Neuronal stem cell (in vitro differentiated cells): ENCODE measurements around the gene PLXNB2.

Experiments
- DNase-seq: peaks from one replicate; pipeline ENCODE4 v3.0.0-alpha.2; 2013; ENCODE audit warnings: low spot score
- H2AFZ ChIP-seq: one replicate; pipeline ENCODE4 v1.6.1; 2013; ENCODE audit warnings: mild to moderate bottlenecking, low read length, inconsistent platforms
- H2AK5ac ChIP-seq: 2 replicates; pipeline ENCODE4 v1.6.1; 2013; ENCODE audit warnings: low read depth, mild to moderate bottlenecking, inconsistent platforms, low read length, moderate library complexity, mixed read lengths
- H2BK120ac ChIP-seq: 2 replicates; pipeline ENCODE4 v1.6.1; 2013; ENCODE audit warnings: low read depth, mild to moderate bottlenecking, inconsistent platforms, low read length, moderate library complexity, mixed read lengths
- H2BK12ac ChIP-seq: one replicate; pipeline ENCODE4 v1.6.1; 2013; ENCODE audit warnings: low read length, inconsistent platforms
- H2BK15ac ChIP-seq: 2 replicates; pipeline ENCODE4 v1.6.1; 2013; ENCODE audit warnings: mild to moderate bottlenecking, low read length, inconsistent platforms, mixed read lengths
- H2BK5ac ChIP-seq: one replicate; pipeline ENCODE4 v1.6.1; 2013; ENCODE audit warnings: inconsistent platforms, mild to moderate bottlenecking, low read length, moderate library complexity
- H3K14ac ChIP-seq: one replicate; pipeline ENCODE4 v1.6.1; 2013; ENCODE audit warnings: low read length, inconsistent platforms
- H3K18ac ChIP-seq: 2 replicates; pipeline ENCODE4 v1.6.1; 2013; ENCODE audit warnings: low read length, inconsistent platforms
- H3K23ac ChIP-seq: 2 replicates; pipeline ENCODE4 v1.6.1; 2013; ENCODE audit warnings: low read depth, mild to moderate bottlenecking, mixed read lengths, low read length, inconsistent platforms; ENCODE audit not compliant: poor library complexity
- H3K27ac ChIP-seq: replicated peaks from 3 replicates; pipeline ENCODE4 v1.5.1; 2013; ENCODE audit warnings: low read length, inconsistent platforms
- H3K27me3 ChIP-seq, 3 experiments: 2 replicates each; pipeline ENCODE4 v1.6.1; 2013; ENCODE audit warnings: low read length in 3 of 3, mild to moderate bottlenecking in 2 of 3, inconsistent platforms in 1 of 3, low read depth in 1 of 3, mixed read lengths in 1 of 3, moderate library complexity in 1 of 3; ENCODE audit not compliant: control insufficient read depth in 3 of 3, insufficient read depth in 3 of 3
- H3K36me3 ChIP-seq, 2 donors: replicated peaks in 1 of 2; 2 replicates each; pipeline ENCODE4 v1.6.1; 2013; ENCODE audit warnings: low read length in 2 of 2; ENCODE audit not compliant: control insufficient read depth in 2 of 2, insufficient read depth in 2 of 2
- H3K4ac ChIP-seq: 2 replicates; pipeline ENCODE4 v1.6.1; 2013; ENCODE audit warnings: inconsistent platforms, mild to moderate bottlenecking, low read length, moderate library complexity
- H3K4me1 ChIP-seq, 2 donors: 1 replicate in 1 of 2; 2 replicates in 1 of 2; pipeline ENCODE4 v1.6.1; 2013; ENCODE audit warnings: low read length in 2 of 2, low read depth in 1 of 2; ENCODE audit not compliant: control insufficient read depth in 2 of 2, insufficient read depth in 1 of 2
- H3K4me2 ChIP-seq: one replicate; pipeline ENCODE4 v1.6.1; 2013; ENCODE audit warnings: mild to moderate bottlenecking, low read length, inconsistent platforms; ENCODE audit not compliant: insufficient read depth, poor library complexity, severe bottlenecking
- H3K4me3 ChIP-seq, 2 donors: 2 replicates each; pipeline ENCODE4 v1.5.1; 2013; ENCODE audit warnings: low read length in 2 of 2, mild to moderate bottlenecking in 2 of 2, inconsistent platforms in 1 of 2, moderate library complexity in 1 of 2
- H3K79me1 ChIP-seq: one replicate; pipeline ENCODE4 v1.6.1; 2013; ENCODE audit warnings: low read depth, mild to moderate bottlenecking, inconsistent platforms, low read length, moderate library complexity
- H3K9ac ChIP-seq: one replicate; pipeline ENCODE4 v1.6.1; 2013; ENCODE audit warnings: mild to moderate bottlenecking, low read depth, low read length, inconsistent platforms; ENCODE audit not compliant: poor library complexity
- H3K9me3 ChIP-seq, 2 donors: replicated peaks in 1 of 2; 2 replicates each; pipeline versions ENCODE3 to v1.6.1; 2013; ENCODE audit warnings: low read length in 2 of 2, mild to moderate bottlenecking in 2 of 2, inconsistent platforms in 1 of 2, low read depth in 1 of 2, mixed read lengths in 1 of 2, moderate library complexity in 1 of 2; ENCODE audit not compliant: control insufficient read depth in 2 of 2, insufficient read depth in 1 of 2
- H4K8ac ChIP-seq: one replicate; pipeline ENCODE4 v1.6.1; 2013; ENCODE audit warnings: low read depth, mild to moderate bottlenecking, inconsistent platforms, low read length, moderate library complexity
- H4K91ac ChIP-seq: one replicate; pipeline ENCODE4 v1.6.1; 2013; ENCODE audit warnings: low read length, low read depth, mild to moderate bottlenecking, inconsistent platforms; ENCODE audit not compliant: poor library complexity
- whole genome bisulfite sequencing, 2 donors: extraction: QIAGEN DNeasy Blood & Tissue Kit; methylation state at CpG; one replicate each; pipeline ENCODE4 v1.1.7; 2013; ENCODE audit warnings: missing lambda C conversion rate in 2 of 2, mixed read lengths in 1 of 2; ENCODE audit not compliant: insufficient read length in 2 of 2, insufficient replicate concordance in 1 of 2; ENCODE audit errors: extremely low coverage in 2 of 2; 5-methylcytosine and 5-hydroxymethylcytosine counted together

The PLXNB2 gene

DNA sequence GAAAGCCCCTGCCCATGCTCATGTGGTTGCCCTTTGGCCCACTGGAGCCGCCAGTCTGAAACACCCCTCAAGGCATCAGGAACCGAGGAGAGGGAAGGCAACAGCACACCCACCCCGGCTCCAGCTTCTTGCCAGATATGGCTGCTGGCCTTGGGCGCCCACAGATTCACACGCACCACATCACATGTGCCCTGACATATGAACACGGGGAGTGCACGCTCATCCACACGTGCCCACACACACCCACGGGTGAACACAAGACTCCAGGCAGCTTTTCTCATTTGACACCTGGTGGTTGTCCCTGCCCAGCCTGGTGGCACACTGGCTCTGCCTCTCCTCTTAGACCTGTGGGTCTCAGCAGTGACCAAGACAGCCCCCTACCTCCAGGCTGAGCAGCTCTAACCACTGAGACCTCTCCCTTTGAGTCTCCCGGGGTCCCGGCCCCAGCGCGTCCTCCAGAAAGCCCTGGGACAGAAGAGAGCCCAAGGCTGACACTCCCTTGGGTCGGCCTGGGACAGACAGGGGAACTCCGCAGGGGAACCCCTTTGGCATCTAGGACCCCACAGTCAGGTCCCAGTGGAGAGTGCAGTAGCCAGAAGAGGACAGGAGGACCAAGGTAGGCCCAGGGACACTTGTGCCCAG, 43.2 kb downstream of the PLXNB2 start:
- Histone ChIP-seq H2AFZ (no peak overlapping the region), H3K14ac (no peak overlapping the region), H3K4me3 (no peak overlapping the region), H2BK5ac (no peak overlapping the region), H2BK12ac (peak overlapping the region; percentile 84), H4K91ac (no peak overlapping the region), H3K9me3 (peaks cover 4% of the 10 kb centered on the region in 2 donors), H3K27me3 (peaks cover 0 to 2% (median 0%) of the 10 kb centered on the region in 3 experiments), H3K18ac (no peak overlapping the region), H3K79me1 (peaks cover 10% of the 10 kb centered on the region), H3K36me3 (peaks cover 0 to 17% of the 10 kb centered on the region in 2 donors), H2BK120ac (no peak overlapping the region), H3K4me2 (no peak overlapping the region), H3K9ac (no peak overlapping the region), H3K23ac (no peak overlapping the region), H3K4ac (no peak overlapping the region), H2AK5ac (peak overlapping the region; percentile 97), H2BK15ac (peak overlapping the region; percentile 95), H3K4me1 (peaks cover 11 to 20% of the 10 kb centered on the region in 2 donors), H4K8ac (no peak overlapping the region), H3K27ac (no peak overlapping the region)
- no peak for DNase-seq
- WGBS, 2 donors: no CpG with 5 or more reads among the region's 15 CpGs

- no CpG with 5 or more reads among the region's 9 CpGs for WGBS, 2 donors
- Histone ChIP-seq H2BK12ac (peak overlapping the region; percentile 89), H3K4me3 (no peak overlapping the region), H4K8ac (no peak overlapping the region), H3K27me3 (no peaks in the 10 kb centered on the region), H3K14ac (peak overlapping the region; percentile 67), H3K79me1 (peaks cover 15% of the 10 kb centered on the region), H3K23ac (peak overlapping the region; percentile 29), H4K91ac (peak overlapping the region; percentile 26), H2BK15ac (peak overlapping the region; percentile 99), H3K27ac (no peak overlapping the region), H3K9me3 (peaks cover 4% of the 10 kb centered on the region in 2 donors), H2BK5ac (peak overlapping the region; percentile 98), H3K4me1 (peaks cover 11 to 18% of the 10 kb centered on the region in 2 donors), H3K9ac (no peak overlapping the region), H2AK5ac (peak overlapping the region; percentile 99), H3K4me2 (no peak overlapping the region), H2BK120ac (peak overlapping the region; percentile 88), H3K18ac (peak overlapping the region; percentile 96), H3K4ac (no peak overlapping the region), H2AFZ (no peak overlapping the region), H3K36me3 (peaks cover 0 to 24% of the 10 kb centered on the region in 2 donors)
- DNase-seq: no peak
Observed at GRCh38 chr22:50262973-50263617, 44.4 kb downstream of the PLXNB2 start.

GRCh38 chr22:50262460-50262911, 45.0 kb downstream of the PLXNB2 start:
- no peak for DNase-seq
- no peak overlapping the region for H3K4me2 ChIP-seq
- H3K4ac ChIP-seq: peak overlapping the region; percentile 66
- peak overlapping the region; percentile 83 for H2BK120ac ChIP-seq
- H4K91ac ChIP-seq: peak overlapping the region; percentile 26
- peak overlapping the region; percentile 49 for H3K23ac ChIP-seq
- no peak overlapping the region for H2AFZ ChIP-seq
- peaks cover 11 to 18% of the 10 kb centered on the region in 2 donors for H3K4me1 ChIP-seq
- H2AK5ac ChIP-seq: peak overlapping the region; percentile 99
- no CpG with 5 or more reads among the region's 7 CpGs for WGBS, 2 donors
- peak overlapping the region; percentile 96 for H3K18ac ChIP-seq
- peak overlapping the region; percentile 12 for H3K27ac ChIP-seq
- peak overlapping the region in 1 of 2 donors; percentile 90 for H3K4me3 ChIP-seq
- H3K27me3 ChIP-seq: no peaks in the 10 kb centered on the region
- H3K9me3 ChIP-seq: peaks cover 4% of the 10 kb centered on the region in 2 donors
- H2BK15ac ChIP-seq: peak overlapping the region; percentile 99
- peak overlapping the region; percentile 72 for H2BK5ac ChIP-seq
- peak overlapping the region; percentile 100 for H2BK12ac ChIP-seq
- peaks cover 0 to 29% of the 10 kb centered on the region in 2 donors for H3K36me3 ChIP-seq
- peak overlapping the region; percentile 67 for H3K14ac ChIP-seq
- peaks cover 16% of the 10 kb centered on the region for H3K79me1 ChIP-seq
- no peak overlapping the region for H4K8ac ChIP-seq
- peak overlapping the region; percentile 63 for H3K9ac ChIP-seq
